Ishikawa (cell line): Measurements from ENCODE around the gene TRIP6.

Experiments used
- EP300 ChIP-seq: IDR thresholded peaks from 2 replicates; pipeline ENCODE4 v1.6.1; 2012; ENCODE audit warnings: borderline replicate concordance
- TAF1 ChIP-seq: IDR thresholded peaks from 2 replicates; pipeline ENCODE4 v1.6.1; 2012; ENCODE audit warnings: low read depth, mild to moderate bottlenecking
- TF ChIP-seq, protein P1 (sequence below): IDR thresholded peaks from 2 replicates; pipeline ENCODE4 v1.6.1; 2012; ENCODE audit warnings: low read depth, mild to moderate bottlenecking

DNA sequence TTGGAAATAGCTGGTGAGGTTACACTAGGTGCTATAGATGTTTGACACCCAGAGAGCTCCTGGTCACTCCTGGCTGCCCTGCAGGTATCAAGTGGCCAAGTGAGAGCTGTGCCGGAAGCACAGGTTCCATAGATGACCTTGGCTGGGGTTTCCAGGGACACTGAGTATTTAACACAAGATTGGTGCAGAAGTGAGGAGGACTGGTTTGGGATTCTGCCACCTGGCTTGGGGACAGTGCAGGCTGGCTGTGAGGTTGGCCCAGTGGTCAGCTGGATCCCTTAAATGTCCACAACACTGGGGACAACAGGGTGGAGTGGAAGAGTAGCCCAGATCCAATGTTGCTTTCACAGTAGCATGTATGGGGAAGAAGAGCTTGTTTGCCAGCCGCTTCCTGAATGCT is 33.8 kb downstream of the TRIP6 start:
- TF ChIP-seq EP300 (no peak), TAF1 (no peak)
- TF ChIP-seq, protein P1, sequence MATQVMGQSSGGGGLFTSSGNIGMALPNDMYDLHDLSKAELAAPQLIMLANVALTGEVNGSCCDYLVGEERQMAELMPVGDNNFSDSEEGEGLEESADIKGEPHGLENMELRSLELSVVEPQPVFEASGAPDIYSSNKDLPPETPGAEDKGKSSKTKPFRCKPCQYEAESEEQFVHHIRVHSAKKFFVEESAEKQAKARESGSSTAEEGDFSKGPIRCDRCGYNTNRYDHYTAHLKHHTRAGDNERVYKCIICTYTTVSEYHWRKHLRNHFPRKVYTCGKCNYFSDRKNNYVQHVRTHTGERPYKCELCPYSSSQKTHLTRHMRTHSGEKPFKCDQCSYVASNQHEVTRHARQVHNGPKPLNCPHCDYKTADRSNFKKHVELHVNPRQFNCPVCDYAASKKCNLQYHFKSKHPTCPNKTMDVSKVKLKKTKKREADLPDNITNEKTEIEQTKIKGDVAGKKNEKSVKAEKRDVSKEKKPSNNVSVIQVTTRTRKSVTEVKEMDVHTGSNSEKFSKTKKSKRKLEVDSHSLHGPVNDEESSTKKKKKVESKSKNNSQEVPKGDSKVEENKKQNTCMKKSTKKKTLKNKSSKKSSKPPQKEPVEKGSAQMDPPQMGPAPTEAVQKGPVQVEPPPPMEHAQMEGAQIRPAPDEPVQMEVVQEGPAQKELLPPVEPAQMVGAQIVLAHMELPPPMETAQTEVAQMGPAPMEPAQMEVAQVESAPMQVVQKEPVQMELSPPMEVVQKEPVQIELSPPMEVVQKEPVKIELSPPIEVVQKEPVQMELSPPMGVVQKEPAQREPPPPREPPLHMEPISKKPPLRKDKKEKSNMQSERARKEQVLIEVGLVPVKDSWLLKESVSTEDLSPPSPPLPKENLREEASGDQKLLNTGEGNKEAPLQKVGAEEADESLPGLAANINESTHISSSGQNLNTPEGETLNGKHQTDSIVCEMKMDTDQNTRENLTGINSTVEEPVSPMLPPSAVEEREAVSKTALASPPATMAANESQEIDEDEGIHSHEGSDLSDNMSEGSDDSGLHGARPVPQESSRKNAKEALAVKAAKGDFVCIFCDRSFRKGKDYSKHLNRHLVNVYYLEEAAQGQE, result no peak
